CD4-positive, alpha-beta T cell (primary cell): ENCODE results near the gene PRKCI. TPM values are rescaled to one million over a fixed set of nuclear protein-coding genes. Genes with fewer than 3 reads are reported as not detected.

Source experiments
- ATAC-seq: fragments of 200-7000 bp; cut with Tn5 transposase; one replicate; pipeline ENCODE4 v1.10.0; 2022; ENCODE audit warnings: mild to moderate bottlenecking; ENCODE audit not compliant: poor library complexity
- CTCF ChIA-PET: fragments of 350-600 bp; sonication (Branson Sonifier 250); formaldehyde crosslinking; loops from one replicate; lab custom pipeline; 2021; ENCODE audit warnings: antibody characterized with exemption, inconsistent platforms; lab: Charles Lee
- POLR2A ChIA-PET: fragments of 350-600 bp; sonication (Branson Sonifier 250); formaldehyde crosslinking; loops from one replicate; lab custom pipeline; 2021; ENCODE audit warnings: antibody characterized with exemption, inconsistent platforms; lab: Charles Lee
- DNase-seq, 14 experiments: peaks; one replicate each; pipeline ENCODE4 v3.0.0-alpha.2; 2013 to 2020; ENCODE audit warnings: mixed read lengths in 2 of 14
- H3K27ac ChIP-seq, 2 donors: one replicate each; pipeline versions ENCODE4 v1.5.1 to v1.7.0; 2013; ENCODE audit warnings: low read length in 2 of 2, low read depth in 1 of 2, mild to moderate bottlenecking in 1 of 2
- H3K27me3 ChIP-seq, 2 experiments: 1 replicate in 1 of 2; 2 replicates in 1 of 2; pipeline versions ENCODE4 v1.6.1 to v1.7.0; 2013; ENCODE audit warnings: low read length in 2 of 2, control low read depth in 1 of 2, mild to moderate bottlenecking in 1 of 2, moderate library complexity in 1 of 2; ENCODE audit not compliant: insufficient read depth in 2 of 2, control insufficient read depth in 1 of 2
- H3K36me3 ChIP-seq: one replicate; pipeline ENCODE4 v1.6.1; 2013; ENCODE audit warnings: low read length, control low read depth; ENCODE audit not compliant: insufficient read depth
- H3K4me1 ChIP-seq: one replicate; pipeline ENCODE4 v1.6.1; 2013; ENCODE audit warnings: low read length, control low read depth; ENCODE audit not compliant: insufficient read depth
- H3K4me3 ChIP-seq: one replicate; pipeline ENCODE4 v1.5.1; 2013; ENCODE audit warnings: mild to moderate bottlenecking, low read length, moderate library complexity
- H3K9me3 ChIP-seq, 2 experiments: 1 replicate in 1 of 2; 2 replicates in 1 of 2; pipeline versions ENCODE4 v1.6.1 to v1.7.0; 2013; ENCODE audit warnings: low read length in 2 of 2, mild to moderate bottlenecking in 2 of 2, control low read depth in 1 of 2, moderate library complexity in 1 of 2; ENCODE audit not compliant: control insufficient read depth in 1 of 2, insufficient read depth in 1 of 2
- H3K27ac Mint-ChIP-seq: one replicate; pipeline ENCODE4 v1.8.0; 2020; ENCODE audit warnings: mixed read lengths
- H3K27me3 Mint-ChIP-seq: one replicate; pipeline ENCODE4 v1.8.0; 2021; ENCODE audit warnings: mixed read lengths
- H3K36me3 Mint-ChIP-seq: one replicate; pipeline ENCODE4 v1.8.0; 2021; ENCODE audit warnings: low read depth, mixed read lengths
- H3K4me1 Mint-ChIP-seq: one replicate; pipeline ENCODE4 v1.8.0; 2021; ENCODE audit warnings: low read depth, mixed read lengths
- H3K4me3 Mint-ChIP-seq: one replicate; pipeline ENCODE4 v1.8.0; 2020; ENCODE audit warnings: mild to moderate bottlenecking, mixed read lengths
- H3K9me3 Mint-ChIP-seq: one replicate; pipeline ENCODE4 v1.8.0; 2020; ENCODE audit warnings: mixed read lengths
- intact Hi-C, 2 experiments: fragments of 100-400 bp; cut with DNase I in 1 of 2; cut with micrococcal nuclease in 1 of 2; formaldehyde crosslinking; loops; one replicate each; pipeline versions ENCODE4 v1.15.1 to v1.9.0; 2023 to 2025; cut with DNase I, micrococcal nuclease
- total RNA-seq, 174 experiments: library from RNA in 2 of 174; stranded (reverse) in 2 of 174; gene quantifications; one replicate each; pipeline ENCODE4 v1.2.3 and lab custom pipeline; 2021 to 2026
- TF ChIP-seq, protein P1 (sequence below): fragments of 200-600 bp; IDR thresholded peaks from one replicate; pipeline ENCODE4 v1.8.0; 2022; ENCODE audit warnings: antibody characterized with exemption, mild to moderate bottlenecking

PRKCI gene
- total RNA-seq, 2 experiments from 2014 or later: 16.4 to 18.0 TPM

DNA sequence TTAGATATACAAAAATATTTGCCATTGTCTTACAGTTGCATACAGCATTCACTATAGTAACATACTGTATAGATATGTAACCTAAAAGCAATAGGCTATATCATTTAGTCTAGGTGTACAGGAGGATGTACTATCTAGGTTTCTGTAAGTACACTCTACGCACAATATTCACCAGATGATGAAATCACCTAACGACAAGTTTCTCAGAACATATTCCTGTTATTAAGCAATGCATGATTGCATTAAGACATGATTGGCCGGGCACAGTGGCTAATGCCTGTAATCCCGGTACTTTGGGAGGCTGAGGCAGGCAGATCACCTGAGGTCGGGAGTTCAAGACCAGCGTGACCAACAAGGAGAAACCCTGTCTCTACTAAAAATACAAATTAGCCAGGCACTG, 14.5 kb upstream of the PRKCI start:
- POLR2A ChIA-PET: no interaction called here
- Mint-ChIP-seq H3K27me3 (peaks cover 32% of the 10 kb centered on the region), H3K9me3 (peaks cover 2% of the 10 kb centered on the region), H3K4me3 (no peak overlapping the region), H3K4me1 (no peaks in the 10 kb centered on the region), H3K27ac (no peak overlapping the region), H3K36me3 (no peaks in the 10 kb centered on the region)
- Histone ChIP-seq H3K4me3 (no peak overlapping the region), H3K9me3 (no peaks in the 10 kb centered on the region), H3K36me3 (no peaks in the 10 kb centered on the region), H3K4me1 (no peaks in the 10 kb centered on the region), H3K27me3 (peaks cover 0 to 5% of the 10 kb centered on the region in 2 experiments), H3K27ac (no peak overlapping the region)
- DNase-seq (no peak), ATAC-seq (no peak)
- CTCF ChIA-PET: no interaction called here
- intact Hi-C loops: no loop called here
- TF ChIP-seq, protein P1, sequence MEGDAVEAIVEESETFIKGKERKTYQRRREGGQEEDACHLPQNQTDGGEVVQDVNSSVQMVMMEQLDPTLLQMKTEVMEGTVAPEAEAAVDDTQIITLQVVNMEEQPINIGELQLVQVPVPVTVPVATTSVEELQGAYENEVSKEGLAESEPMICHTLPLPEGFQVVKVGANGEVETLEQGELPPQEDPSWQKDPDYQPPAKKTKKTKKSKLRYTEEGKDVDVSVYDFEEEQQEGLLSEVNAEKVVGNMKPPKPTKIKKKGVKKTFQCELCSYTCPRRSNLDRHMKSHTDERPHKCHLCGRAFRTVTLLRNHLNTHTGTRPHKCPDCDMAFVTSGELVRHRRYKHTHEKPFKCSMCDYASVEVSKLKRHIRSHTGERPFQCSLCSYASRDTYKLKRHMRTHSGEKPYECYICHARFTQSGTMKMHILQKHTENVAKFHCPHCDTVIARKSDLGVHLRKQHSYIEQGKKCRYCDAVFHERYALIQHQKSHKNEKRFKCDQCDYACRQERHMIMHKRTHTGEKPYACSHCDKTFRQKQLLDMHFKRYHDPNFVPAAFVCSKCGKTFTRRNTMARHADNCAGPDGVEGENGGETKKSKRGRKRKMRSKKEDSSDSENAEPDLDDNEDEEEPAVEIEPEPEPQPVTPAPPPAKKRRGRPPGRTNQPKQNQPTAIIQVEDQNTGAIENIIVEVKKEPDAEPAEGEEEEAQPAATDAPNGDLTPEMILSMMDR: no peak

DNA sequence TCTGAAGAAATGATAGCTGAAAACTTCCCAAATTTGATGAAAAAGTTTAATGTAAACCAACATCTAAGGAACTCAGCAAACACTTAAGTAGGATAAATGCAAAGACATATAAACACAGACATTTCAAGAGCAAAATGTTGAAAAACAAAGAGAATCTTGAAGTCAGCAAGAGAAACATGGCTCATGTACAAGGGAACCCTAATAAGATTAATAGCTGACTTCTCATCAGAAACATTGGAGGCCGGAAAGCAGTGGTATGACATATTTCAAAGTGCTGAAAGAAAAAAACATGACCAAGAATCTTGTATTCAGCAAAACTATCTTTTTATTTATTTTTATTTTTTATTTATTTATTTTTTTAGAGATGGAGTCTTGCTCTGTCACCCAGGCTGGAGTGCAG, 10.6 kb upstream of the PRKCI start:
- Mint-ChIP-seq H3K27me3 (peaks cover 10% of the 10 kb centered on the region), H3K4me3 (no peak overlapping the region), H3K36me3 (no peaks in the 10 kb centered on the region), H3K4me1 (no peaks in the 10 kb centered on the region), H3K9me3 (peaks cover 2% of the 10 kb centered on the region), H3K27ac (no peak overlapping the region)
- Histone ChIP-seq H3K4me1 (no peaks in the 10 kb centered on the region), H3K4me3 (no peak overlapping the region), H3K27ac (no peak overlapping the region), H3K9me3 (no peaks in the 10 kb centered on the region), H3K36me3 (no peaks in the 10 kb centered on the region), H3K27me3 (no peaks in the 10 kb centered on the region)
- ATAC-seq: no peak
- POLR2A ChIA-PET: interaction anchor here (1.3 kb wide), 1 partner anchor 11 kb away, joined by 5 read pairs; the partner anchor contains the start of gene PRKCI
- intact Hi-C loops: no loop called here
- TF ChIP-seq, protein P1: no peak
- DNase-seq: no peak
- CTCF ChIA-PET: no interaction called here

DNA sequence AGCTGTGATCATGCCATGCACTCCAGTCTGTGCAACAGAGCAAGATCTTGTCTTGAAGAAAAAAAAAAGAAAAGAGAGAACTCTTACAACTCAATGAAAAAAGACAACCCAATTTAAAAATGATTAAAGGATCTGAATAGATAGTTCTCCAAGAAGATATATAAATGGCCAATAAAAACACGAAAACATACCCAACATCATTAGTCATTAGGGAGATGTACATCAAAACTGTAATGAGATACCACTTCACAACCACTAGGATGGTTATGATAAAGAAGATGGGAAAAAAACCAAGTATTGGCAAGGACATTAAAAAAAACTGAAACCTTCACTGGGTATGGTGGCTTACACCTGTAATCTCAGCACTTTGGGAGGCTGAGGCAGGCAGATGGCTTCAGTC, 2.4 kb upstream of the PRKCI start:
- Mint-ChIP-seq H3K4me3 (peak overlapping the region; percentile 54), H3K9me3 (no peaks in the 10 kb centered on the region), H3K36me3 (peaks cover 14% of the 10 kb centered on the region), H3K27ac (peak overlapping the region; percentile 30), H3K27me3 (no peaks in the 10 kb centered on the region), H3K4me1 (peaks cover 24% of the 10 kb centered on the region)
- peaks cover 15% of the 10 kb centered on the region for H3K4me1 ChIP-seq
- ChIA-PET CTCF (no interaction called here), POLR2A (no interaction called here)
- H3K9me3 ChIP-seq: no peaks in the 10 kb centered on the region
- no peak overlapping the region for H3K27ac ChIP-seq
- no peak overlapping the region for H3K4me3 ChIP-seq
- no peaks in the 10 kb centered on the region for H3K36me3 ChIP-seq
- H3K27me3 ChIP-seq: no peaks in the 10 kb centered on the region
- TF ChIP-seq, protein P1: no peak
- DNase-seq (no peak), ATAC-seq (no peak)
- intact Hi-C loops: loop anchor here (2.0 to 5.0 kb wide), 5 partner anchors 31 to 453 kb away; partner anchors contain the start of genes ACTRT3 (in 1 of the 2), GPR160 (in 1 of the 2), SKIL (in 1 of the 2) and TERC (in 1 of the 2)
